Measurements from ENCODE around the gene TCF4. TPM values are rescaled to one million over a fixed set of nuclear protein-coding genes. Genes with fewer than 3 reads are reported as not detected.

TCF4 gene
- total RNA-seq, 4 donors from 2014 or later = 60.9 to 98.4 (median 83.4) TPM

GRCh38 chr18:55258088-55258487 lies 329.9 kb downstream of the TCF4 start:
- TF ChIP-seq CTCF (IDR thresholded peaks at IDR 0.05) (no peak), POLR2A (IDR thresholded peaks at IDR 0.05) (no peak)
- intact Hi-C loops (cut with DNase I; ENCODE audit: low total_unique reads) = no loop called here
- 89 to 91% methylated on average over 4 of the region's 4 CpGs for WGBS, 2 donors

GRCh38 chr18:55256929-55257289 lies 331.1 kb downstream of the TCF4 start:
- intact Hi-C loops (cut with DNase I; ENCODE audit: low total_unique reads) = no loop called here
- TF ChIP-seq CTCF (IDR thresholded peaks at IDR 0.05) = no peak
- TF ChIP-seq POLR2A (IDR thresholded peaks at IDR 0.05) = no peak
- 64 to 71% methylated on average over 1 of the region's 1 CpG for WGBS, 2 donors
- no peak for DNase-seq (ENCODE audit: low spot score in 2 of 2)
- H3K4me3 ChIP-seq (ENCODE audit: low read depth, poor library complexity, severe bottlenecking) = no peak overlapping the region

More at GRCh38 chr18:55258088-55258487, 329.9 kb downstream of the TCF4 start:
- H3K4me3 ChIP-seq (ENCODE audit: low read depth, poor library complexity, severe bottlenecking) = no peak overlapping the region
- no peak for DNase-seq (ENCODE audit: low spot score in 2 of 2)

DNA sequence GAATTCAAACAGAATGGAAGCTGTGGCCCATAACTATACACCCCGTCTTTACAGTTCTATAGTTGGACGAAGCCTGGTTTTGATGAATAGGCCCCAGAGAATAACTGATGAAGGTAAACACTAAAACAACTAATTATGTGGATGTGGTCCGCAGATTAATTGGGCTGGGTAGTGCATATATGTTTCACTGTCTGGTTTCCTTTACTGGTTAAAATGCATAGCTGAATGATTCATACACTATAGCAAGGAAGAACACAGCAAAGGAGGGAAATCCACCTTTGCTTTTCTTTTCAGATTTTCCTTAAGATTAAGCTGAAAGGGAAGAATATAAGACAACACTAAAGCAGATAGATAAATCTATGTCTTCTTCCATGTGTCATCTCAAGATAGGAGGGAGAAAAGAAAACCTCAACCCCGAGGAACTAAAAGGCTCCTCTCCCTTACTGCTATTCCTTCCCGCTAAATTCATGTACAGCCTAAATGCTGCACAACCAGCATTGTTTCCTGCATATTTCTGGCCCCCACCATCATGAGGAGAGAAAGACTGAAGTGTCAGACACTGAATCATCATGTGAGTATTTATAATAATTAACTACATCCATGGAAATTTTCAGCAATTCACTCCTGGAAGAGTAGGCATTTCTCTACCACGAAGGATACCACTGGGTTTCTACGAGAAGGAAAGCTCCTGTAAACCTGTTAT lies 331.6 kb downstream of the TCF4 start:
- 65 to 69% methylated on average over 7 of the region's 7 CpGs for WGBS, 2 donors
- intact Hi-C loops (cut with DNase I; ENCODE audit: low total_unique reads) = no loop called here

DNA sequence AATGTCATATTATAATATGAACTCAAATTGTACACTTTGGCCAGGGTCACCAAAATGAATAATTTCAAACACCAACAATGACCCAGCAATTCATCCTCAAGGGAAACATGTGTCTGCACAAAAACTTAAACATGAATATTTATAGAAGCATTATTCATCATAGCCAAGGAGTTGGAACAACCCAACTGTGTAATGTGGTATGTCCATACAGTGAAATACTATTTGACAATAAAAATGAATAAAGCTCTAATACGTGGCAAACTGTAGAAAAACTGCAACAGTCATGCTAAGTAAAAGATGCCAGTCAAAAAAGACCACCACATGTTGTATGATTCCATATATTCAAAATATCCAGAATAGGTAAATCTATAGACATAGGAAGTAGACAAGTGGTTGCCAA lies 334.2 kb downstream of the TCF4 start:
- TF ChIP-seq CTCF (IDR thresholded peaks at IDR 0.05) = no peak
- no peak for TF ChIP-seq POLR2A (IDR thresholded peaks at IDR 0.05)
- WGBS, 2 donors = 91 to 98% methylated on average over 1 of the region's 1 CpG

More for the DNA sequence above, 331.6 kb downstream of the TCF4 start:
- H3K4me3 ChIP-seq (ENCODE audit: low read depth, poor library complexity, severe bottlenecking) = no peak overlapping the region
- TF ChIP-seq CTCF (IDR thresholded peaks at IDR 0.05) (no peak), POLR2A (IDR thresholded peaks at IDR 0.05) (no peak)
- DNase-seq (ENCODE audit: low spot score in 2 of 2) = no peak

DNA sequence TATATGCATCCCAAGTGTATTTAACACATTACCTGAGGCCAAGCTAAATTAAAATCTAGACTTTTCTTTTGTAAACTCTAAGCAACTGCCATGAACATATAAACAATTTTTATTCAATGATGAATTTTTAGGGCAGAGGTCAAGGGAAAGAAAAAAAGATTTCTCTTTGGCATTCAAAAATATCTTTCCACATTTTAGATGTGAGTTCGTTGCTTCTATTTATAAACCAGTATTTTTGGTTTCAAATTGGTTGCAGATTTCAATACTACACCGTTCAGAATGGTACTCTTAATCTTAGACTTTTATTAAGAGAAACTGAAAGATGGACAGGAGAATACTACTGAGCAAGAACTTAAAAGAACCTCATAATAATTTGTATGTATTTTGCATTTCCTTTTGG lies 335.1 kb downstream of the TCF4 start:
- no peak for DNase-seq (ENCODE audit: low spot score in 2 of 2)
- intact Hi-C loops (cut with DNase I; ENCODE audit: low total_unique reads) = no loop called here
- H3K4me3 ChIP-seq (ENCODE audit: low read depth, poor library complexity, severe bottlenecking) = no peak overlapping the region
- TF ChIP-seq POLR2A (IDR thresholded peaks at IDR 0.05) (no peak), CTCF (IDR thresholded peaks at IDR 0.05) (no peak)
- WGBS, 2 donors = 29 to 50% methylated on average over 2 of the region's 2 CpGs

More for the DNA sequence above, 334.2 kb downstream of the TCF4 start:
- DNase-seq (ENCODE audit: low spot score in 2 of 2) = no peak
- intact Hi-C loops (cut with DNase I; ENCODE audit: low total_unique reads) = no loop called here
- H3K4me3 ChIP-seq (ENCODE audit: low read depth, poor library complexity, severe bottlenecking) = no peak overlapping the region
